Left renal cortex interstitium (tissue), 4 donors: ENCODE results near the gene TSR3. TPM values are rescaled to one million over a fixed set of nuclear protein-coding genes. Genes with fewer than 3 reads are reported as not detected.

Source experiments
- DNase-seq, 4 donors: peaks; one replicate each; pipeline ENCODE4 v3.0.0-alpha.2; 2013; ENCODE audit warnings: low read depth in 4 of 4, low spot score in 2 of 4, missing footprints in 1 of 4
- polyA plus RNA-seq, 4 donors: library from polyadenylated mRNA; unstranded; fragments of 120-200 nt; gene quantifications; one replicate each; pipeline ENCODE4 v1.2.1, GENCODE V29; 2013; ENCODE audit not compliant: insufficient read length in 4 of 4

TSR3 gene
- polyA plus RNA-seq, 4 donors = 38.3 to 80.2 (median 54.4) TPM

DNA sequence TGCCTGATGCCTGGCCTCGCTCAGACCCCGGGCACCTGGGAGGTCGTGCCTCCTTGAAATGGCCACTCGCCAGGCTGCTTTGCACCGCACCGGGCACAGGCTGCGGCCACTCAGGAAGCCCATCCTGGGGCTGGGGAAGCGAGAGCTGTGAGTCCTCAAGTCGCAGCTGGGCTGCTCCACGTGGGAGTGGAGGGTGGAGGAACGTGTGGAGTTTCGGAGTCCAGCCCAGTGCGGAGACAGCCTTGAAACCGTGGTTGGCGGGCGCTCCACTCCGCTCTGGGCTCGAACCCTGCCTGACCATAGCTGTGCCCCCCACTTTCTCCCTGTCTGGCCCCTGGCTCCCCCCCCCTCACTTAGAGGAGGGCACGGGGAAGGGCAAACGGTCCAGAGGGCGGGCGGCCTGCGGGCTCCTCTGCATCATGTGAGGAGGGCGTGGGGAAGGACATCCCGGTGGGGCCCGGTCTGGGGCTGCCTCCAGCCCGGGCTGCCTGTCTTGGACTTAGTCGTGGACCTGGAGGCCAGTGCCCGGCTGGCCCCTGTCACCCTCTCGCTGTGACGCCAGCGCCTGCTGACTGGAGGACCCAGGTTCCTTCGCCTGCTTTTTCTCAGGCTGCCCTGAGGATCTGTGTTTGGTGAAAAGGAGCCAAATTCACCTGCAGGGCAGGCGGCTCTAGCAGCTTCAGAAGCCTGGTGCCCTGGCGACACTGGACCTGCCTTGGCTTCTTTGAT lies 39.8 kb downstream of the TSR3 start:
- DNase-seq = no peak

DNA sequence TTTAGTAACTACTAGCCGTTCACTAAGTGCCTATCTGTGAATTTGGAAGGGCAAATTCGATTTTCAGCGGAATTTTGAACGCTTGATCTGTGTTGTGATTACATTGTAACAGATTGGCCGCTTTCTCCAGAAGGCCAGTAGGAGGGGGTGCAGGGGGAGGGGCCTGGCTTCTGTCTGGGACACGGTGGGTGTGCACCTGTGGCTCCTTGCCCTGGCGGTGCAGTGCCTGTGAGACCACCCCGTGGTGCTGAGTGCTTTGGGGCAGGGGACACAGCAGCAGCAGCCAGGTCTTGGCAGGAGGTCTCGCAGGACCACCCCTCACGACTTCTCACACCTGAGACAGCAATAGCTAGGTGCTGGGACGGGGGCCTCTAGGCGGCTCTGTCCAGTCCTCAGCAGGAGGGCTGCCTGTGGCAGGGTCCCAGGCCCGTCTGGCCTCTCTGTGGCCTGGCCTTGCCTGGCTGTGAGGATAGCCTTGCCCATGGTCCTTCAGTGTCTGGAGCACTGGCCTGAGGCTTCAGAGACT lies 40.4 kb downstream of the TSR3 start:
- no peak for DNase-seq

- DNase-seq = no peak
Measured at GRCh38 chr16:1310832-1311200, 40.9 kb downstream of the TSR3 start.

GRCh38 chr16:1309888-1310831 lies 41.5 kb downstream of the TSR3 start:
- DNase-seq = no peak

- DNase-seq = peak; percentile 97 to 100 (median 100)
Measured at GRCh38 chr16:1308977-1309885, 42.4 kb downstream of the TSR3 start, which contains the start of gene UBE2I. Gene UBE2I (plus strand): TSS chr16:1309636. CDS start chr16:1314031, 4,395 bp downstream.

DNA sequence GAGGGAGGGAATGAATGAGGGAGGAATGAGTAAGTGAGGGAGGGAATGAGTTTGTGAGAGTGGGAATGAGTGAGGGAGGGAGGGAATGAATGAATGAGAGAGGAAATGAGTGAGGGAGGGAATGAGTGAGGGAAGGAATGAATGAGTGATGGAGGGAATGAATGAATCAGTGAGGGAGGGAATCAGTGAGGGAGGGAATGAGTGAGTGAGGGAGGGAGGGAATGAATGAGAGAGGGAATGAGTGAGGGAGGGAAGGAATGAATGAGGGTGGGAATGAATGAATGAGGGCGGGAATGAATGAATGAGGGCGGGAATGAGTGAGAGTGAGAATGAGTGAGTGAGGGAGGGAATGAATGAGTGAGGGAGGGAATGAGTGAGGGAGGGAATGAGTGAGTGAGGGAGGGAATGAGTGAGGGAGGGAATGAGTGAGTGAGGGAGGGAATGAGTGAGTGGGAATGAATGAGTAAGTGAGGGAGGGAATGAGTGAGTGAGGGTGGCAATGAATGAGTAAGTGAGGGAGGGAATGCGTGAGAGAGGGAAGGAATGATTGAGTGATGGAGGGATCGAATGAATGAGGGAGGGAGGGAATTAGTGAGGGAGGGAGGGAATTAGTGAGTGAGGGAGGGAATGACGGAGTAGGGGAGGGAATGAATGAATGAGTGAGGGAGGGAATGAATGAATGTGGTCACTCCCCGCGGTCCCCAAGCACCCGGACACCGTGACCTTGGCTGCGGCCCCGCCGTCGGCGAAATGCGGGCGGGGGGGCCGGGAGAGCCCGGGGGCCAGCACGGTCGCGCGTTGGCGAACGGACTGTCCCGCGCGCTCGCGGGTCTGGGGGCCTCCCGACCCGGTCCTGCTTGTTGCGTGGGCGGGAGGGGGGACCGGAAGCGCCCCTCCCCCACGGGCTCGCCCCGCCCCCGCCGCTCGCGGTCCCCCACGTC lies 43.4 kb downstream of the TSR3 start:
- DNase-seq = no peak

- no peak for DNase-seq
Measured at GRCh38 chr16:1306334-1306733, 45.3 kb downstream of the TSR3 start.

- no peak for DNase-seq
Measured at GRCh38 chr16:1305823-1306222, 45.9 kb downstream of the TSR3 start.

- no peak for DNase-seq
Measured at GRCh38 chr16:1301562-1301961, 50.1 kb downstream of the TSR3 start.

GRCh38 chr16:1300664-1301476 lies 50.8 kb downstream of the TSR3 start:
- DNase-seq = no peak

GRCh38 chr16:1299868-1300203 lies 51.8 kb downstream of the TSR3 start:
- DNase-seq = no peak

Other genes starting within 250 kb of the TSR3 start
- gene CACNA1H, start 198.8 kb downstream of the TSR3 start, polyA plus RNA-seq = 10 to 100 TPM; 15.1 to 28.2 (median 26.1) TPM
- gene TPSG1, start 126.6 kb downstream of the TSR3 start, polyA plus RNA-seq = 1 to 10 TPM in 2 of 4 donors, under 1 TPM in 2; 0.67 to 1.9 (median 0.96) TPM
- under 1 TPM in 3 of 4 donors, not detected in 1; 0.20 to 0.24 (median 0.24) TPM for gene TPSB2, start 121.7 kb downstream of the TSR3 start, polyA plus RNA-seq
- not detected for gene TPSAB1, start 111.2 kb downstream of the TSR3 start, polyA plus RNA-seq
- under 1 TPM in 1 of 4 donors, not detected in 3; 0.21 TPM for gene TPSD1, start 95.8 kb downstream of the TSR3 start, polyA plus RNA-seq
- gene UBE2I, start 42.2 kb downstream of the TSR3 start, polyA plus RNA-seq = 100 to 1,000 TPM; 152 to 184 (median 163) TPM
- gene BAIAP3, start 18.2 kb downstream of the TSR3 start, polyA plus RNA-seq = 1 to 10 TPM; 4.9 to 7.0 (median 6.1) TPM
- 10 to 100 TPM; 51.5 to 77.0 (median 71.5) TPM for gene GNPTG, start 53 bp upstream of the TSR3 start, polyA plus RNA-seq
- 10 to 100 TPM; 13.8 to 22.9 (median 20.1) TPM for gene UNKL, start 62.8 kb upstream of the TSR3 start, polyA plus RNA-seq
- gene UQCC4, start 68.9 kb upstream of the TSR3 start, polyA plus RNA-seq = 10 to 100 TPM; 12.4 to 17.2 (median 15.0) TPM
- gene PERCC1, start 79.2 kb upstream of the TSR3 start, polyA plus RNA-seq = under 1 TPM in 1 of 4 donors, not detected in 3; 0.22 TPM
- 1 to 10 TPM; 1.5 to 3.7 (median 2.9) TPM for gene CCDC154, start 92.7 kb upstream of the TSR3 start, polyA plus RNA-seq
- gene CLCN7, start 123.2 kb upstream of the TSR3 start, polyA plus RNA-seq = 10 to 100 TPM; 36.8 to 78.5 (median 54.4) TPM
- not detected for gene PTX4, start 137.1 kb upstream of the TSR3 start, polyA plus RNA-seq
- 10 to 100 TPM; 26.5 to 50.5 (median 41.5) TPM for gene TELO2, start 141.5 kb upstream of the TSR3 start, polyA plus RNA-seq
- gene TMEM204, start 181.8 kb upstream of the TSR3 start, polyA plus RNA-seq = 10 to 100 TPM; 19.2 to 34.6 (median 22.6) TPM